Upper lobe of left lung (tissue), 6 donors: ENCODE results near the gene OR2A14. TPM values are rescaled to one million over a fixed set of nuclear protein-coding genes. Genes with fewer than 3 reads are reported as not detected.

Source experiments
- small RNA-seq, 4 donors: library from RNA; depleted of rRNA; stranded (forward); fragments of <200 nt; gene quantifications; one replicate each; pipeline ENCODE3, GENCODE V24; 2016
- total RNA-seq, 6 donors: library from RNA; depleted of rRNA in 4 of 6; stranded (reverse); fragments of >200 nt in 4 of 6; gene quantifications; one replicate each; pipeline versions ENCODE4 v1.1.0 to v1.2.1, GENCODE V29; 2016 to 2021
- donor health status: DM: no; HTN: no; CAD: no; lungs with moderate emphysema.
- donor health status: DM: no; HTN: yes; CAD: no; lungs with severe emphysema.

Gene OR2A14
- total RNA-seq, 6 donors from 2014 or later, result not detected

Small RNA genes lying within 50 kb of the gene (small RNA-seq; reads per million reads assigned to genes)
- 0 reads per million in 4 donors for gene OR2A41P

Other genes starting within 250 kb of the OR2A14 start
- 10 to 100 TPM; 17.8 to 40.1 (median 26.5) TPM for gene TCAF1, start 221.0 kb upstream of the OR2A14 start, total RNA-seq
- gene OR2F2, start 187.9 kb upstream of the OR2A14 start, total RNA-seq, result not detected
- gene OR2F1, start 168.3 kb upstream of the OR2A14 start, total RNA-seq, result not detected
- gene OR6B1, start 122.9 kb upstream of the OR2A14 start, total RNA-seq, result not detected
- gene OR2A5, start 74.2 kb upstream of the OR2A14 start, total RNA-seq, result not detected
- not detected for gene OR2A25, start 53.4 kb upstream of the OR2A14 start, total RNA-seq
- not detected for gene OR2A12, start 36.9 kb upstream of the OR2A14 start, total RNA-seq
- gene OR2A2, start 13.6 kb upstream of the OR2A14 start, total RNA-seq, result not detected
- 10 to 100 TPM in 2 of 6 donors, 1 to 10 TPM in 4; 3.0 to 19.2 (median 7.3) TPM for gene CTAGE4, start 60.3 kb downstream of the OR2A14 start, total RNA-seq
- 10 to 100 TPM in 2 of 6 donors, 1 to 10 TPM in 4; 3.9 to 21.3 (median 8.3) TPM for gene ARHGEF35, start 72.7 kb downstream of the OR2A14 start, total RNA-seq
- gene OR2A42, start 116.4 kb downstream of the OR2A14 start, total RNA-seq, result under 1 TPM in 3 of 6 donors, not detected in 3; 0.09 to 0.46 (median 0.10) TPM
- 10 to 100 TPM in 1 of 6 donors, 1 to 10 TPM in 5; 4.5 to 12.0 (median 8.2) TPM for gene OR2A7, start 141.6 kb downstream of the OR2A14 start, total RNA-seq
- 1 to 10 TPM in 5 of 6 donors, not detected in 1; 1.5 to 7.3 (median 2.5) TPM for gene CTAGE8, start 146.1 kb downstream of the OR2A14 start, total RNA-seq
- under 1 TPM in 3 of 6 donors, not detected in 3; 0.10 to 0.46 (median 0.14) TPM for gene OR2A1, start 189.2 kb downstream of the OR2A14 start, total RNA-seq
- 10 to 100 TPM; 22.0 to 54.2 (median 29.2) TPM for gene ARHGEF5, start 232.2 kb downstream of the OR2A14 start, total RNA-seq